ENCODE results near the gene MAP7D1.
"Not testable (repeated sequence)": the region's sequence is repeated elsewhere in the genome, so short reads cannot be mapped to it uniquely, and the experiment has no call there.

MAP7D1 gene

DNA sequence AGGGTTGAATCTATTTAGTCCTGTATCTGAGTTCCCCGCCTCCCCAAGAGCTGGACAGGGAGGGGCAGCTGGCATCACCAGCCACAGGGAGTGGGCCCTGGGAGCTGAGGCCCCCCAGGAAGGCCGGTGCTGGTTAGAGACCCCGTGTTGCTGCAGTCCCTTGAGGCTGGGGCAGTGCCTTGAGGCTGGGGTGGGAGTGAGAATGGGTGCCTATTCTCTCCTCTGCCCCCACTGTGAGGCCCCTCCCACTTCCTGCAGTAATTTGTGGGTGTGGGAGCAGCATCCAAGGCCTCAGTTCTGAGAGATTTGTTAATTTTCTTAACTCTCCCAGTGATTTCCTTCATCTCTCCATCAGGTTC is 4.1 kb upstream of the MAP7D1 start:
- no peak for DNase-seq (ENCODE audit: low read depth in 2 of 2)

DNA sequence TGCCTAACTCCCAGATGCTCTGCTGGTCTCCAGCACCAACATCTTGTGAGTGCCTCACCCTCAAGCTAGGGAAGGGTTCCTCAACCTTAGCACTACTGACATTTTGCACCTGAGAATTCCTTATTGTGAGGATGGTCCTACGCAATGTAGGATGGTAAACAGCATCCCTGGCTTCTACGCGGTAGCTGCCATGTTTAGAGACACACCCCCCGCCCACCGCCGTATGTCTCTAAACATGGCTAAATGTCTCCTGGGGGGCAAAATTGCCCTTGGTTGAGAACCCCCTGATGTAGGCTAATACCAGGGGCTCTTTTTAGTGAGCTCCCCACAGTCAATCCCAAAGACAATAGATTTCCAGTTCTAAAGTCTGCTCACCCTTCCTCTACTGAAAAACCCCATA is 2.5 kb upstream of the MAP7D1 start:
- no peak for DNase-seq (ENCODE audit: low read depth in 2 of 2)

DNA sequence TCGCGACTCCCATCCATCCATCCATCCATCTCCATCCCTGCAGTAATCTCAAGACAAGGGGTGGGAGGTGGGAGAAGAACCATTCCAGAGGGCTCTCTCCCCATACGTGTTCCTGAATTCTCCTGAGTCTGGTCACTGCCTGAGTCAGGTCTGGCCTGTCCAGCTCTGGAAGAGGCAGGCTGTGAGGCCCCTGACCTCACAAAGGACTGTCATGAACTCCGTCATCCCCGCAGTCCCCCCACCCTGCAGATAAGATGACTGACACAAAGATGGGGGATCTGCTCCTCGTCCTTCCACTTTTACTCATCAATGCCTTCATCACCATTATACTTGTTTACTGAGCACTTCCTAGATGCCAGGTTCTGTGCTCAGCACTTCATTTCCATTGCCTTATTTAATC is 1.6 kb upstream of the MAP7D1 start:
- DNase-seq (ENCODE audit: low read depth in 2 of 2), result no peak

DNA sequence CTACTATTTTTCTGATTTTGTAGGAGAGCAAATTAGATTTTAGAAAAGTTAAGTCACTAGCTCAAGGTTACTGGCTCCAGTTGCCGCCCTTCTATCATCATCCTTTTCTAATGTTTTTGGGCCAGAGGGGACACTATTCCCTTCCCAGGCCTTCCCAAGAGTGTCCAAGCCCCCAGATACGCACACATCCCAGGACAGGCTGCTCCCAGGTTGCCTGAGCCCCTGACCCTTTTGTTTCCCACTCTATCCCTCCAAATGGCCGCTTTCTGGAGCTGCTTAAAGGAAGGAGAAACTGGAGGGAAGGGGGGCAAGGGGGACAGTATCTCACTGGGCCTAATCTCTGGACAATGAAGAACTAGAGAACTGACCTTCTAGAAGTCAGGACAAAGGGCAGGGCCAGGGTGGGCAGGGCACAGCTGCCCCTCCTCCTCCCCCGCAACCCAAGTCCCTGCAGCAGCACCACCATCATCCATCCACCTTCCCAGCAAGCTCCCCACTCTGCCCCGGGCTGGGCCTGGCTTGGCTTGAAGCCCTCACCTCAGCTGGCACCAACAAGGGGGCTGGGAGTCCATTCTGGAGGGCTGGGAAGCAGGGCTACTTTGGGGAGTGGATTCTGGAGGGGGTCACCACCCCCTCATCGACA is 1.1 kb upstream of the MAP7D1 start:
- no peak for DNase-seq (ENCODE audit: low read depth in 2 of 2)

DNA sequence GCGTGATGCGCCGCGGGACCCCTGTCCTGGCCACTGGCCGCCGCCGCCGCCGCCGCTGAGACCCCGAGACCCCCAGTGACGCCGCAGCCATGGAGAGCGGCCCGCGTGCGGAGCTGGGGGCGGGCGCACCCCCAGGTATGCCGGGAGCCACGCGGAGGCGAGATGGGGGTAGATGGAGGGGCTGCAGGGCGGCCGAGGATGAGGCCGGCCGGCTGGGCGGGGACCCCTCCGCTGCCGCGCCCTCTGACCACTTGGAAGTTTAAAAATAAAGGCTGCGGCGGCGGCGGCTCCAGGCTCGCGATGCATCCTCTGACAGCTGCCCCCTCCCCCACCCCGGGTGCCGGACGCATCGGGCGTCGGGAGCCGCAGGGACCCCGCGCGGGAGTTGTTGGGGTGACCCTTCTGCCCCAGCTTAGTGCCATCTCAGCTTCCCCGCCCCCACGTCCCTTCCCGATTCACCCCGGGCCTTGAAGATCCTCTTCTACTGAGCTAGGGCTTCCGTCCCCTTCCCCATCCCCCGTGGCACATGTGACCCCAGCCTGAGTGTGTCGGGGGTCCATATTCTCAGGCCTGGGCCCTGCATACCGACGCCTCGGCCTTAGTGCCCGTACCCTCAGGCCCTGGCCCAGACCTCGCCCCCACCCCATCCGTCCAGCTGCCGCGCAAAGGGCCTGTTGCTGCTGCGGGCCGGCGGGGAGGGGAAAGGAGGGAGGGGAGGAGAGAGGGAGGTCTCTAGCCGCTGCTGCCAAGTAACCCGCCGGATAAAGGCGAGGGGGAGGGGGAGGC is 562 bp downstream of the MAP7D1 start:
- DNase-seq (ENCODE audit: low read depth in 2 of 2), result no peak

DNA sequence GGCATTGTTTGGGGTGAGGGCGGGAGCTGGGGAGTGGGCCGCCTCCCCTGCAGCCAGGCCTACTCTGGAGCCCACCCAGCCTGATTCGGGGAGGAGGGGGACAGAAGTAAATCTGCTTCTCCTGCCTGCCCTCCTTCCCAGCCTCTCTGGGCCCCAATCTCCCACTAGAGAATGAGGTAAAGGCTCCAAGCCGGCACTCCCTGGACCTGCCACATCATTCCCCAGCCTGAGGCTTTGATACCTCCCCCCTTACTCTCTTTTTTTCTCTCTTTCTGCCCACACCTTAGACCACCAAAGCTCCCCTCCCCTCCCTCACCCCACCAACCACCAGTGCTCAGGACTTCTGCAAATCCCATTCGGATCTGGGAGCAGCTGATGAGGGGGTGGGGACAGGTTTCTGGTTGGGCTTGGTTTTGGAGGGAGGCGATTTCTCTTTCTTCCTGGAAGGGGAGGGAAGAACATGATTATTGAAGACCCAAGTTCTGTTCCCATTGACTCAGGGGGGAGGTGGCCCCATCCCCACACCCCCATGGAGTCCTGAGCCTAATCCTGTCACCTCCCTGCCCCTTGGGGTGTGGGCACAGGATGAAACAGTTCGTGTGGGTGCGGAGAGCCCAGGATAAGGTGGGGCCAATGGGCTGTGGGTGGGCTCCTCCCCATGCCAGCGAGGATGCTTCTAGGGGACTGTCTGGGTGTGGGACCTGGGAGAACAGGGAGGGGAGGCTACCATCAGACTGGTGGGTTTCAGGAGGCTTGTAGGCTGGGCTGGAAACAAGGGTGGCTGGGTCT is 1.3 kb downstream of the MAP7D1 start:
- no peak for DNase-seq (ENCODE audit: low read depth in 2 of 2)

DNA sequence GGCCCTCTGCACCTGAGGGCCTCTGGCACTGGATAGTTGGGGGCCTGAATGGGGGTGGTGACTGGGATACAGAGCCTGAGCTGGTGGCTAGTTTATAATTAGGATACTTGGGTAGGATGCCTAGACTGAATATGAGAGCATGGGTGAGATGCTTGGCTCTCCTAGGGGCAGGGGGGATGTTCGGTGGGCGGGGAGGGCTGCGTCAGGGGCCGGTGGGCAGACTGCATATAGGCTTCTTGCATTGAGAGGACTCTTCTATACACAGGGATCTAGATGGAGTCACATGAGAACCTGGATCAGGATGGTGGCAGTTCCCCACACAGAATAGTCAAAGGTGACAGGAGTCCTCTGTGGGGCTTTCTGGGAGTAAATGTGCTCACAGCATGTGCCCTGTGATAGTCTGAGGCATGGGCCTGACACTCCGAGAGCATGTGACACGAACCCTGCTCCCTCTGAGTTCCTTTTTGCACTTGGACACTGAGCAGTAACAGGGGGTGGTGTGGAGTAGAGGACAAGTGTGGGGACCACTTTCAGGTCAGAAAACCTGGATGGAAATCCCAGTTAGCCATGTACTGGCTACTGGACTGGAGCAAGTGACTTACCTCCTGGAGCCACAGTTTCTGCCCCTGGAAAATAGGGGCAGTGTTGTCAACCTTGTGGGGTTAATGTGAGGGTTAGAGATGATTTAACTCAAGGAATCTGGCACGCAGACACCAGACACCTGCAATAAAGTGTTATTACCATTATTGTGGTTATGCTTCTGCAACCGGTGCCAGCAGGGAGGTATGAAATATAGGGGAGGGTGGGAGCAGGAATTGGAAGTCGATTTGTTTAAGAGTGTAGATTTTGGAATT is 2.2 kb downstream of the MAP7D1 start:
- DNase-seq (ENCODE audit: low read depth in 2 of 2), result no peak

DNA sequence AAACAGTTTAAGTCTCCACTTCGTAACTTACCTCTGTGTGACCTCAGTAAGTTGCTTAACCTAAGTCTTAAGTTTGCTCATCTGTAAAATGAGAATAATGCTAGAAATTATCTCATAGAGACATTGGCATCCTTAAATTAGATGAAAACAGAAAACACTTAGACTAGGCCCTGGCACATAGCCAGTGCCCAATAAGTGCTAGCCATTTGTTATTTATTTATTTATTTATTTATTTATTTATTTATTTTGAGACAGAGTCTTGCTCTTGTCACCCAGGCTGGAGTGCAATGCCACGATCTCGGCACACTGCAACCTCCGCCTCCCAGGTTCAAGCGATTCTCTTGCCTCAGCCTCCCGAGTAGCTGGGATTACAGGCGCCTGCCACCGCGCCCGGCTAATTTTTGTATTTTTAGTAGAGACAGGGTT is 2.9 kb downstream of the MAP7D1 start:
- DNase-seq (ENCODE audit: low read depth in 2 of 2), result not testable (repeated sequence)

DNA sequence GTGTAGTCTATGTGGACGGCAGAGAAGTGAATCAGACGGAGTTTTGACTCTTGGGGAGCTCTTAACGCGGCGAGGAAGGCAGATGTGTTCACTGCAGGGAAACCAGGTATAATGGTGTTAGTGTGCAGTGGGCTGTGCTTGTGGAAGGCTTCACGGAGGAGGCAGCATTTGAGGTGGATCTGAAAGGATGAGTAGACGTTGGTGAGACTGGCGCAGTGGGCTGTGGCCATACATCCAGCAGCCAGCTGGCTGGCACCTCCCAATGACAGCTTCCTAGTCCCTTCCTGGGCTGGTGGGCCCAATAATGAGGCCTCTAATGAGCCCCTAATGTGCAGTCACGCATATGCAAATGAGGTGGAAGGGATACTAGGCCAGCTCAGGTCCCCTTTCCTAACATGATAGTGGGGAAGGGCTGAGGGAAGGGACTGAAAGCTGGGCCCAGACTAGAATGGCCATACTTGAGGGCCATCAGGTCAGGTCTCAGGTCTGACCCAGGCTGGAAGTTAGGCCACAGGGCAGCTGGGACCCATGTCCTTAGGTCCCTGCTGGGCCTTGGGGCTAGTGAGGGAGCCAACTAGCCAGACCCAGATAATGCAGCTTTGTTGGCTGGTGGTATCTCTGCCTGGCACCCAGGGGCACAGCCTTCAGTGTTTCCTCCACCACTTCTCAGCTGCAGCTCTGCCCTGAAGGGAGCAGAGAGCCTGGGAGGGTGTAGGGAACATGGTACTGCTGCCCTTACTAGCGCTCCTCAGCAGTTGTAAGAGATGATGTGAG is 3.8 kb downstream of the MAP7D1 start:
- no peak for DNase-seq (ENCODE audit: low read depth in 2 of 2)

DNA sequence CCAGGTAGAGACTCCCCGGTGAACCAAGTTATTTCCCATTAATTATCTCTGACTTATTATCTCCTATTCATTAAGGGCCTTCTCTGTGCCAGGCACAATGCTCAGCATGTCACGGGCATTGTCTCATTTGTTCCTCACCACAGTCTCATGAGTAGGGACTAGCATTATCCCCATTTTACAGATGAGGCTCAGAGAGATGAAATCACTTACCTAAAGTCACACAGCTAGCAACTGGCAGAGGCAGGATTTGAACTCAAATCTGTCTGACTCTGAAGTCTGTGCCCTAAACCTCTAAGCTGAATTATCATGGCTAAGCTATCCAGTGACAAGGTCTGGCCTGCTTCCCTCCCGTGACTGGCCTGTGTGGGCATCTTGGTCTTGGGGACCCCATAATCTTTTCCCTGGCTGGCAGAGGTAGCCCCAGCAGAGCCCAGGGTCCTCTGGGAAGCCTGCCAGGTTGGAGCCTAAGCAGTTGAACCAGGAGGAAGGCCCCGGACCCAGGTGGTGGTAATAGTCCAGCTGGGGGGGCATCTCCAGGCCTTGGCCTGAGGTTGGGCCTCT is 4.5 kb downstream of the MAP7D1 start:
- no peak for DNase-seq (ENCODE audit: low read depth in 2 of 2)

DNA sequence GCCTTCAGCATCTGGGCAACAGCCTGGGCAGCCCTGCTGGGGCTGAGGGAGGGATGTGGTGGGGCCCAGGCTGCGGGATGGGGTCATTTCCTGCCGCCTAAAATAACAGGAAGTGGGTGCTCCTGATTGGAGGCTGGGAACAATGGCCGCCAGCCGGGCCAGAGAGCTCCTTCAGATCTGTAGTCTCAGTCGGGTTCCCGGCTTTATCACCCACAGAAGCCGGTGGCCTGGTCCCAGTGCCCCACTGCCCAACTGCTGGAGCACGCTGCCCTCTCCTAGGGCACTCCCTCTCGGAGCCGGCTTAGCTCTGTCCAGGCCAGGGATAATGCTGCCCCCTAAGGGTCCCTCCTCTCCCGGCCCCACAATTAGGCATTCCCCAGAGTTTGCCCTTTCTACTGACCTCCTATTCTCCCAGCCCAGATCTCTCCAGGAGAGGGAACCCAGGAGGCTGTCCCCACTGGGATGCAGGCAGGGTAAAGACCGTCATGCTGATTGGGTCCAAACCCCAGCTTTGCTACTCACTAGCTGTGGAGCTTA is 5.1 kb downstream of the MAP7D1 start:
- no peak for DNase-seq (ENCODE audit: low read depth in 2 of 2)

DNA sequence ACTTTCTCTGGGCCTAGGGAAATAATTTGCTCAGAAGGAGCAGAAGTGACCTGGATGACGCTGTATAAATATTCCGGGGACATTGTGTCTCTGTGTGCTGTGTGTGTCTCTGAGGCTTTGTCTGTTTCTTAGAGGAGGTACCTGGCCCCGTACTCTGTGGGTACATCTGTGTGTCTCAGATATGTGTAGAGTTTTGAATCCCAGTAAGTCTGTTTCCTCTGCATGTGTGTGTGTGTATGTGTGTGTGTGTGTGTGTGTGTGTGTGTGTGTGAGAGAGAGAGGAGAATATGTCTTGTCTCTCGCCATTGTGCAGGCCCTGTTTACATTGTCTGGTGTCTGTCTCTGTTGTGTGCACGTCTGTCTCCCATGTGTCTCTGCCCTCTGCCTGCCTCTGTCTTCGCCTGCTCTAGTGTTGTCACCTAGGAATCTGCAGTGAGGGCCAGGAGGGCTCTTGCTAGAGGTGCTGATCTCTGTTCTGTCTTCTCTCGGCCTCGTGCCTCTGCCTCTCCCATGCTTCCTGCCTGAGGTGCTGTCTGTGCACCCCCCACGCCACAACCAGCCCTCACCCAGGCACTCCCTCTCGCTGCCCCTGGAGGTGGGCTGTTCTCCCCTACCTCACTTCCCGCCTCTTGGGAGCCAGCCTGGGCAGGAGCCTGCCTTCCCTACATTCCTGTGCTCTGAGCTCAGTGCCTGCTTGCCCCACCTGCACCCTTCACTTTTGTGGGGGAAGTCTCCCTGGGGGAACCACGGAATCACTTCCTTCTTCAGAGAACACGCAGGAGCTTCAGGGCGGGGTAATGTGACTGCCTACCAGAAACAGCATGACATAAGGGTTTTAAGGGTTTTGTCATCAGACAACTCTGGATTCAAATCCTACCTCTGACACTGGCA is 5.9 kb downstream of the MAP7D1 start:
- no peak for DNase-seq (ENCODE audit: low read depth in 2 of 2)

DNA sequence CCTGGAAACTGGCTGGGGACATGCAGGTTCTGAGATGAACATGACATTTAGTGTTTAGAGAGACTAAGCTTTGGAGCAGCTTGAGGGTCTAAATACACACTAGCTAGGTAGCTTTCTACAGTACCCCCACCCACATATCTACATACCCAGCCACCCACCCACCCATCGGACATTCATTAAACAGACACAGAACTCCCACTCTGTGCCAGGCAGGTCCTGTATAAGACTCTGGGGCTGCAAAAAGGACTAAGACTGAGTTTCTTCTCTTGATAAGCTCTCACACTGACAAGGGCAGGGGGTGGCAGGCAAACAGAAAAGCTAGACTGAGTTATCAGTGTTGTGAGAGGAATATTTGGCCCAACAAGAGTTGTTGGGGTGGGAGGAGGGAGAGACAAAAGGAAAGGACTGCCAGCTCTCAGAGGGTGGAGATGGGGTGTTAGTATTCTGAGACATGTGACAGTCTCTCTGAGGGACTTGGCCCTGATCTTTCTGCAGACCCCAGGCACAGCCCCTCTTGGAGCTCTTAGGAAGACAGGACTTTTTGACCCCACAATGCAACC is 6.8 kb downstream of the MAP7D1 start:
- DNase-seq (ENCODE audit: low read depth in 2 of 2), result no peak

DNA sequence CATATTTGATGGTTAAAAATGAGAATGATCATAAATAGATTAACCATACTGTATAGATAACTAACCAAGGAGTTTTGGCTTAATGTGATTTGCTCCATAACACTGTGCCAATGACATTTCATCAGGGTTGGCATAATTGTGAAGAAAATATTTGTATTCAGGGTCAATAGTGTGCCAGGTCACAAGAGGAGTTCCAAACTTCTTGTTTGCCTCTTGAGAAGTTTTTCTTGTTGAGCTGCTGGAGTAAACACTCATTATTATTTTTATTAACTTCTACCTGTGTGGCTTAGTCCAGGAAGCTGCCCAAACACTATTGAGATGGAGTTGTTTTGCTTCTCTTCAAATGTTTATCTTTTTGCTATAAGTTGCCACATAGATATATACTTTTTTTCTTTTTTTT is 7.5 kb downstream of the MAP7D1 start:
- no peak for DNase-seq (ENCODE audit: low read depth in 2 of 2)

DNA sequence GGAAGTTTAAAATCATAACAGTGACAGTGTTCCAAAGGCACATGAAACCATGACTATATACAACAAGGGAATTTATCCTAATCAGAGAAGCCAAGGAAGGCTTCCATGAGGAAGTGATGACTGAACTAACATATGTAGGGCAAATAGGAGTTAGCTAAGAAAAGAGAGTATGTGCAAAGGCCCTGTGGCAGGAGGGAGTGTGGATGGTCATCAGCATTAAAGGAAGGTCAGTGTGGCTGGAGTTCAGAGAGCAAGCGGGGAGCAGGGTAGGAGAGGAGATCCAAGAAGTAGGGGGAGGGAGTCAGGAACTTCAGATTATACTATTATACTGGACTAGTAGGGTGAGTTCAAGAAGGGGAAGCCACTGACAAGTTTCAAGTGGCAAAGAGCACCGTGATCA is 8.4 kb downstream of the MAP7D1 start:
- DNase-seq (ENCODE audit: low read depth in 2 of 2), result no peak

DNA sequence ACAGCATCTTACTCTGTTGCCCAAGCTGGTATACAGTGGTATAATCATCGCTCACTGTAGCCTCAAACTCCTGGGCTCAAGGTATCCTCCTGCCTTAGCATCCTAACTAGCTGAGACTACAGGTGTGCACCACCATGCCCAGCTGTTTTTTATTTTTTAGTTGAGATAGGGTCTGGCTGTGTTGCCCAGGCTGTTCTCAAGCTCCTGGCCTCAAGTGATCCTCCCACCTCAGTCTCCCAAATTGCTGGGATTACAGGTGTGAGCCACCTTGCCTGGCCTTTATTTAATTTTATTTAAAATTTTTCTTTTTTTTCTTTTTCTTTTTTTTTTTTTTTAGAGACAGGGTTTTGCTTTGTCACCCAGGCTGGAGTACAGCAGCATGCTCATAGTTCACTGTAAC is 9.2 kb downstream of the MAP7D1 start:
- no peak for DNase-seq (ENCODE audit: low read depth in 2 of 2)

DNA sequence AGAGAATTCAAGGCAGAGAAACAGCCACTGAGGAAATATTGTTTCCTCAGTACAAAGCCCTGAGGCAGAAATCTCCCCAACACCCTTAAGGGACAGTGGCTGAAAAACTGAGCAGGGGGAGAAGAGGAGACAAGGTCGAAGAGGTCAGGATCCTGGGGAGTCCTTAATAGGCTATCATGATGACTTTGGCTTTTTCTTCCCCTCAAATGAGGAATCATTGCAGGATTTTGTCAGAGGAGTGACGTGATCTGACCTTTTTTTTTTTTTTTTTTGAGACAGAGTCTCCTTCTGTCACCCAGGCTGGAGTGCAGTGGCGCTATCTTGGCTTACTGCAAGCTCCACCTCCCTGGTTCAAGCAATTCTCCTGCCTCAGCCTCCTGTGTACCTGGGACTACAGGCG is 10.2 kb downstream of the MAP7D1 start:
- DNase-seq (ENCODE audit: low read depth in 2 of 2), result no peak

DNA sequence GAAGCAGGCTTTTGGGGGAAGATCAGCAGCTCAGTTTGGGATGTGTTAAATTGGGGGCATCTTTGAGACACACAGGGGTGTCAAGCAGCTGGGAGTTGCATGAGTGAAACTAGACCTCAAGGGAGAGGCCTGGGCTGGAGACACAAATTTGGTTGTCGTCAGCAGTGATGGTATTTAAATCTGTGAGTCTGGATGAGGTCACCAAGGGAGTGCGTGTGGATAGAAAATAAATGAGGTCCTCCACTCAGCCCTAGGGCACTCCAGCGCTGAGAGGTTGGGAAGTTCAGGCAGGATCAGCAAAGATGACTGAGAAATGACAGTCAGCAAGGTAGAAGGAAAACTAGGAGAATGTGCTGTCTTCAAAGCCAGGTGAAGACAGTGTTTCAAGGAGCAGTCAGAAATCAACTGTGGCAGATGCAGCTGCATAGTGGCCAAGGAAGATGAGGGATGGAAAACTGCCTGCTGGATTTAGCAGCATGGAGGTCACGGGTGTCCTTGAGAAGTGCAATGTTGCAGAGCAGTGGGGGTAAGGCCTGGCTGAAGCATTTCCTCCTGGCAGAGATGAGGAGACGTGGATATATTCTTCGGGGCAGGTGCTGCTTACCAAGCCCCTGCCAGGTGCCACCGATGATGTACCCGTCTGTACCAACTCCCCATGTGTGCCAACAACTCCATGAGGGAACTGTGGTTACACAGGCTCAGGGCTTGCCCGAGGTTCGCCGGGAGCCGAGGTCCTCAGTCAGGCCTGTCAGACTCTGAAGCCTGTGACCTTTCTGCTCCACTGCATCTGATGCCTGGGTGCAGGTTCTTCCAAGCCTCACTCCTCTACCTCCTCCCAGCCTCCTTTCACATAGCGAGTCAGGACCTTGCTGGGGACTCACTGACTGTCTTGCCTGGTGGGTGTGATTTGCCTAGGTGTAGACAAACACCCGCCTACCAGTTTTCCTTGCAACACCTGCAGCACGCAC is 11.3 kb downstream of the MAP7D1 start:
- no peak for DNase-seq (ENCODE audit: low read depth in 2 of 2)
